ENCODE measurements around the gene THUMPD3.

THUMPD3 gene

GRCh38 chr3:9420850-9421549, 58.1 kb downstream of the THUMPD3 start:
- DNase-seq (ENCODE audit: low read depth in 2 of 2): no peak

GRCh38 chr3:9422712-9423424, 60.0 kb downstream of the THUMPD3 start:
- no peak for DNase-seq (ENCODE audit: low read depth in 2 of 2)

GRCh38 chr3:9428411-9428810, 65.6 kb downstream of the THUMPD3 start:
- no peak for DNase-seq (ENCODE audit: low read depth in 2 of 2)

- no peak for DNase-seq (ENCODE audit: low read depth in 2 of 2)
Observed at GRCh38 chr3:9430733-9431132, 67.9 kb downstream of the THUMPD3 start.

- DNase-seq (ENCODE audit: low read depth in 2 of 2): no peak
Observed at GRCh38 chr3:9433627-9434521, 71.0 kb downstream of the THUMPD3 start.

- DNase-seq (ENCODE audit: low read depth in 2 of 2): no peak
Observed at GRCh38 chr3:9435316-9435715, 72.5 kb downstream of the THUMPD3 start.
